CD4-positive, alpha-beta T cell treated with Interleukin-17A for 1 hour (primary cell): ENCODE results near the gene WBP1L.
"Not testable (repeated sequence)": the region's sequence is repeated elsewhere in the genome, so short reads cannot be mapped to it uniquely, and the experiment has no call there.

Experiments used
- DNase-seq: peaks from one replicate; pipeline ENCODE4 v3.0.0-alpha.2; 2020

Gene WBP1L

DNA sequence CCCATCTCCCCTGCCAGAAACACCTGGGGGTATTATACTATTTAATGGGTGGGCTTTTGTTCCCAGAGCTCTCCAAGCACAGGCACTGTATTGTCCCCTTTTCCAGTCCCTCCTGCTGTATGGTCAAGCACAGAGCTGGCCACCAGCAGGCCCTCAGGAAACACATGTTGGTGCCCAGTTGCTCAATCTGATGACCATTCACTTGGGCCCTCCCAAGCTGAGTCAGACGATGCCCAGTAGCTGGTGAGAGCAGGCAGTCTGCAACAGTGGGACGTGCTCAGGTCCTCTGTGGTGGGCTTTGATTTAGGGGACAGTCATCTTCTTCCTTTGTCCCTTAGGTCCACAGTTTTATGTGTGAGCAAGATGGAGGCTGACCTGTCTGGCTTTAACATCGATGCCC, 17.5 kb upstream of the WBP1L start:
- DNase-seq, result no peak

DNA sequence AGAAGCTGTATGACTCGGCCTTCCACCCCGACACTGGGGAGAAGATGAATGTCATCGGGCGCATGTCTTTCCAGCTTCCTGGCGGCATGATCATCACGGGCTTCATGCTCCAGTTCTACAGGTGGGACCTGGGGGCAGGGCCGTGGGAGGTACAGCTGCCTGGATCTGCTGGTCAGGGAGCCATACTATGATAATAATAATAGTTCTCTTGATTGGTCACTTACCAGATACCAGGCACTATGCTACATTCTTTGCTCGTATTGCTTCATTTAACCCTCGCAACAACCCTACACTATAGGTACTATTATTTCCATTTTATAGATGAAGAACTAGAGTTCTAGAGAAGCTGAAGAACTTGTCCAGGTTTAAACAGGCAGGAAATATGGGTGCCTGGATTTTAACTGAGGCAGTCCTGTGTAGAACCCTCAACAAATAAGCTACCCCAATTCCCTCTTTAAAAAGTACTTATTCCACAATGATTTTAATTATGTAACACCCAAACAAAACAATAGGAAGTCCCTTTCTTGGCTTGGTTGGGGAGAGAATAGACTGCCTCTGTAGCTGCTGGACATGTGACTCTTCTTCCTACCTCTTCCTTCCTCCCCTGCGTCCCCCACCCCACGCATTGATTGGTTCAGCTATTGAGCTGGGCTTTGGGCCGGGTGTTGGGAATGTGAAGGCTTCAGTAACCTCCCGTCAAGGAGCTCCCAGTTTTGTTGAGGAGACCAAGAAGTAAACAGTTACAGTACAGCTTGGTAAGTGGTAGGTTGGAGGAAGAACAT, 16.5 kb upstream of the WBP1L start:
- DNase-seq, result no peak

DNA sequence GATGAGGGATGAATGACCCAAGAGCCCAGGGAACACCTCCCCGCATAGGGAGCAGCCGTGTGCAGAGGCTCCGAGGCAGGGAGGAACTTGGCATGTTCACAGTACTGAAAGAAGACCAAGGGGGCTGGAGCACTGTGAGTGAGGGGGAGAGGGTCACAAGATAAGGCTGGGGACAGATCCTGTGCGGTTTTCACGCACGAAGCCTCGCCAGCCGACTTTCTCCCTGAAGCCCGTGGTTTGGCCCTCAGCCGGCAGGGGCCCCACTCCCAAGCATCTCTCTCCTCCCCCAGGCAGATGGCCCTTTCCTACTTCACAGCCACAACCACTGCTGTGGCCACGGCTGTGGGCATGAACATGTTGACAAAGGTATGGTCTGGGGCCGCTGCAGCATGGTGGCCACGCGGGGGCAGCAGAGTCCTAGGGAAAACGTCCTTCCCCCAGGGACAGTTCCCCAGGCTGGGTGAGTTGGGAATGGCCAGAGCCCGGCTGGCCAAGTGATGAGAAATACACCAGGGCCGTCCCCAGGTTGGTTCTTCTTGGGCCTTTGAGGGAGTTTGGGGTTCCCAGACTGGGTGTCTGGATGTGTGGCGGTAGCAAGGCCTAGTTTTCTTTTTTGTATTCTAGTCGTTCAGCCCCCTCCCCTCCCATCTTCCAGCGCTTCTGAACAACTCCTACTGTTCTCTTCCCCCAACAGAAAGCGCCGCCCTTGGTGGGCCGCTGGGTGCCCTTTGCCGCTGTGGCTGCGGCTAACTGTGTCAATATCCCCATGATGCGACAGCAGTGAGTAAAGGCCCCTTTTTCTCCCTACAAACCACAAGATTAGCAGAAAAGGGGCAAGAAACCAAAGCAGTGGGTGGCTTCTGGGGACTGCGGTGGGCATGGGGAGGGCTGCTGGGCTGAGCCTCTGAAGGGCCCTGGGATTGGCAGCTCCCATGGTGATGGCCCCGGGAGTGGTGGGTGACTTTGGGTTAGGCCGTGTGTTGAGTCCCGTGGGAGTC, 14.4 kb upstream of the WBP1L start:
- DNase-seq, result peak; percentile 56

DNA sequence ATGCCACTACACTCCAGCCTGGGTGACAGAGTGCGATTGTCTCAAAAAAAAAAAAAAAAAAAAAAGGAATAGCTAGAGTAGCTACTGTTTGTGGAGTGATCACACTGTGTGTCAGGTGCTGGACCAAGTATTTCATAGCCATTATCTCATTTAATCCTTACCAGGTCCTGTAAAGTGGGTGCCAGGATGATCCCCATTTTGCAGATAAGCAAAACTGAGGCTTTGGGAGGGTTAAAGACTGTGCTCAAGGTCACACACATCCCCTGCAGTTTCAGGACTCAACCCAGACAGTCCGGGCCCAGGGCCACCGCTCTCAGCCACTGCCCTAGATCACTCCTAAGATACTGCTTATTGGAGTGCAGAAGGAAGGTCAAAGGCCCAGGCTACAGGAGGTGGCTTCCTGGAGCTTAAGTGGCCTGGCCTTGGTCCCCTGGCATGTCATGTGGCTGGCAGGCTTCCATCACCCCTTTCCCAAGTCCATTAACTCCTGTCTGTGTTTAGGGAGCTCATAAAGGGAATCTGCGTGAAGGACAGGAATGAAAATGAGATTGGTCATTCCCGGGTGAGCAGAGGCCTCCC, 12.4 kb upstream of the WBP1L start:
- DNase-seq, result no peak

DNA sequence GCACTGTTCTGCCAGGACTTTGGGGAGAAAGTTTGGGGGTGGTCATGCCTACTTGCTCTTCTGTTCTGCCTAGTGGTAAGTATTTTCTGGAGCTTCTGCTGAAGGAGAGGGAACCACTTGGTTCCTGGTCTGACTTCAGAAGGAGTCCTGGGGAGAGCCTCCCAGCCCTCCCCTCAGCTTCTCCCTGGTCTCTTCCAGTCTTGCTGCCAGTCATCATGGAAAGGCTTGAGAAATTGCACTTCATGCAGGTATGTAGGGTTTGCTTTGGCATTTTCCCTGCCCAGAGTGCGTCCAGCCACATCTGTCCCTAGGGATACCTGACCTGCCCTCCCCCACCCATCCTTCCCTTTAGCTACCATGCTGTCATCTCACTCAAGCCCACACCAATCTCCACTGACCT, 11.1 kb upstream of the WBP1L start:
- no peak for DNase-seq

DNA sequence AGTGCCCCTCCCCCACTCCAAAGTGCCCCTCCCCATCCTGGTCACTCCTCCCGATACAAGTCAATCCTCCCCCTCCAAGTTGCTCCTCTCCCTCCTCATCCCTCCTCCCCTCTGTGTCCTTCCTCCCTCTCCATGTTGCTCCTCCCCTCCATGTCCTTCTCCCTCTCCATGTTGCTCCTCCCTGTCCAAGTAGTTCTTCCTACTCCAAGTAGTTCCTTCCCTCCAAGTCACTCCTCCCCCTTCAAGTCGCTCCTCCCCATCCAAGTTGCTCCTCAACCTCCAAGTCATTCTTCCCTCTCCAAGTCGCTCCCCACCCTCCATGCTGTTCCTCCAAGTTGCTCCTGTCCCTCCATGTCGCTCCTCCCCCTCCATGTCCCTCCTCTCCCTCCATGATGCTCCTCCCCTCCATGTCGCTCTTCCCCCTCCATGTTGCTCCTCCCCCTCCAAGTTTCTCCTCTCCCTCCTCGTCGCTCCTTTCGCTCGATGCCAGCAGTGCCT, 8.6 kb upstream of the WBP1L start:
- DNase-seq, result no peak

DNA sequence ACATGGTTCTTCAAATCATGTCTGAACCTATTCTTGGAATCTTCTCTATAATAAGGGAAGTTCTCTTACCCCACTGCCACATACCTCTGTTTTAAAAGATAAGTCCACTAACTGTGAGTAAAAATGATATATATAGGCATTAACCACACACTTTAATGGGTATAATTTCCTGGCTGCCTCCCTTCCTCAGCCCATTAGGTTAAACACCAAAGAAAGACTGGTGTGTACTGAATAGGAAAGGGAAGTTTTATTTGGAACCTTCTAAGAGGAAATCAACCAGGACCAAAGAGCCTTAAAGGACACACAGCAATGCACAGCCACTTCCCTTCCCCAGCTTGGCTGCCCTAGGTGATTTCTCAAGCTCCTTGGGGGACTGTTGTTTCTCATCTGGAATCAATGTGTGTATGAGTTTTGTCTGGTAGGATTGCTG, 5.0 kb upstream of the WBP1L start:
- no peak for DNase-seq

DNA sequence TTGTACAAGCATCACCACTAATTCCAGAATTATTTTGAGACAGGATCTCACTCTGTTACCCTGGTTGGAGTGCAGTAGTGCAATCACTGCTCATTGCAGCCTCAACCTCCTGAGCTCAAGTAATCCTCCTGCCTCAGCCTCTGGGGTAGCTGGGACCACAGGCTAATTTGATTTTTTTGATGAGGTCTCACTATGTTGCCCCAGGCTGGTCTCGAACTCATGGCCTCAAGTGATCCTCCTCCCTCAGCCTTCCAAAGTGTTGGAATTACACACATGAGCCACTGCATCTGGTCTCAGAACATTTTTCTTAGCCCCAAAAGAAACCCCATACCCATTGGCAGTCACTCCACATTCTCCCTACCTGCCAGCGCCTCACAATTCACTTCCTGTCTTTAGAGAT, 3.5 kb upstream of the WBP1L start:
- DNase-seq, result no peak

DNA sequence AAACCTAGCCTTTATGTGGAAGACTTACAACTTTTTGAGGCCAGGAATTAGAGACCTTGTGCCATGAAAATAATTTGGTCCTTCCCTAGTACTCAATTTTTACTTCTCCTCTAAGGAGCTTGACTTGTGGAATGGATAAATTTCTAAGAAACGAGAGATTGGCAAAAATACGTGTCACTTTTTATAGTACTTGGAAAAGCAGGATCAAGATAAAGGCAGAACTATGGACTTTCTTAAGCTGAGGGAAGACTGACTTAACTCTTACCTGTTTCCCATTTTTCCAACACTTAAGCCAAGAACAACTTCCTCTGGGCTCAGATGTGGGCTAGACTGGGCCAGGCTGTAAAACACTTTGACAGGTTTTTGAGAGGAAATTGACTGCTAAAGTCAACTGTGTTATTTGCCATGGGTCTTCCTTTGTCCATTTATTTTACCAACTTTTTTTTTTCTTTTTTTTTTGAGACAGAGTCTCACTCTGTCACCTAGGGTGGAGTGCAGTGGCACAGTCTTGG, 2.0 kb upstream of the WBP1L start:
- no peak for DNase-seq

DNA sequence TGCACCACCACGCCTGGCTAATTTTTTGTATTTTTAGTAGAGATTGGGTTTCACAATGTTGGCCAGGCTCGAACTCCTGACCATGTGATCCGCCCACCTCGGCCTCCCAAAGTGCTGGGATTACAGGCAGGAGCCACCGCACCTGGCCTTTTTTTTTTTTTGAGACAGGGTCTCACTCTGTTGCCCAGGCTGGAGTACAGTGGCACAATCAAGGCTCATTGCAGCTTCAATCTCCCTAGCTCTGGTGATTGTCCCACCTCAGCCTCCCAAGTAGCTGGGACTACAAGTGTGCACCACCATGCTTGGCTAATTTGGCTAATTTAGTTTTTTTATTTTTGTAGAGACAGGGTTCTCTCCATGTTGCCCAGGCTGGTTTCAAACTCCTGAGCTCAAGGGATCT, 1.4 kb upstream of the WBP1L start:
- not testable (repeated sequence) for DNase-seq

DNA sequence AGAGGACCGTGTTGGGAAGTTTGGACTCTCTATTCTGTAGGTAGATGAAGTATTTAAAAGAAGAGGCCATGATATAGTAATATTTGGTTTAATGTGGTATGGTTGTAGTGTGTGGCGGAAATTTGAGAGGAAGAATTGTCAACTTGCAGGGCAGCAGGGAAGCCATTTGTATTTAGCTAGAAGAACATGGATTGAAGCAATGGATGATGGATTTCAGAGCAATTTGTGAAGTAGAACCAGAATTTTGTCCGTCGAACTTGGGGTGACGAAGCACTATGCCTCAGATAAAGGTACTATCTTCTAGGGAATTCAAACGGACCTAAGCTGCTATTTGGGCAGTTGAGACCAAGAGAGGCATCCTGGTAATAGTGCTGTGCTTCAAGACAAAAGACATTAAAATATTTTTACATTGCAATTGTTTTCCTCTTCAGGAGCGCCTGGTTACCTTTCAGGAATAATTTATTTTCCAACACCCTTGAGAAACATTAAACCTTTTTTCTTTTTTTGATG, 615 bp upstream of the WBP1L start:
- no peak for DNase-seq

DNA sequence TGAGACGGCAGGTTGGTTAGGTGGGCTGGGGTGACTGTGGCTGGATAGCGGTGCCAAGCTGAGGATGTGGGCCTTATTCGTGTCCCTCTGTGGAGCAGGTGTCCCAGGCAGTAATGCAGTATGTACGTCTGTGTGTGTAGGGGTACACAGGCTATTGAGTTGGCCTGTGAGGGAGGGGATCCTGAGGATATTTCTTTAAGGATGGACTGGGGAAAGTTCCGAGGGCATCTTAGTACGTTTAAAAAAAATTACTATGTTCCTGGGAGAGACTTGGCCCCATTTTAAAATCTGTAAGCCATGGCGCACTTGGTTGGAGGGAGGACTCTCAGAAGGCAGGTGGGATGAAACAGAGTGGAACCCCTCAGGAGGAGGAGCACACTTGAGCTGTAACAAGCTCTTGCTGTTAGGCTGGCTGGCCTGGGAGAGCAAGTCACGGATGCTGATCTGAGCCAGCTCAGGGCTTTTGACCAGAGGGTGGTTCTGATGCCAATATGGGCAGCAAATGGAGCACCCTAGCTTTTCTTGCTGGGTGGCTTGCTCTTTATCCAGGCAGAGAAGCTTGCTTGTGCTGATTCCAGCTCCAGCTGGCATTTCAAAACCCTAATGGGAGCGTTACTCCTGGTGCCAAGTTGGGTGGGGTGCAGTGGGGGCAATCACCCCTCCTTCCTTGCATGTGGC, 765 bp downstream of the WBP1L start:
- no peak for DNase-seq

DNA sequence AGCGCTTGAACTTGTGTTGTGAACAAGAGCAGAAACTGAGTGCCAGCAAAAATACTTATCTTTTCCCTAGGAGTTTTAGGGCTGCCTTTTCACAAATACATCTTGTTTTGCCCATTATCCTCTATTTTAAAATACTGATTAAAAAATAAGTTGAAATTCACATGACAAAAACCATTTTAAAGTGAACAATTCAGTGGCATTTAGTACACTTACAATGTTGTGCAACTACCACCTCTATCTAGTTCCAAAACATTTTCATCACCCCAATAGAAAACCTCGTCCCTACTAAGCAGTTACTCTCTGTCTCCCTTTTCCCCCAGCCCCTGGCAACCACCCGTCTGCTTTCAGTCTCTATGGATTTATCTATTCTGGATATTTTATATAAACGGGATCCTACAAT, 1.4 kb downstream of the WBP1L start:
- no peak for DNase-seq

DNA sequence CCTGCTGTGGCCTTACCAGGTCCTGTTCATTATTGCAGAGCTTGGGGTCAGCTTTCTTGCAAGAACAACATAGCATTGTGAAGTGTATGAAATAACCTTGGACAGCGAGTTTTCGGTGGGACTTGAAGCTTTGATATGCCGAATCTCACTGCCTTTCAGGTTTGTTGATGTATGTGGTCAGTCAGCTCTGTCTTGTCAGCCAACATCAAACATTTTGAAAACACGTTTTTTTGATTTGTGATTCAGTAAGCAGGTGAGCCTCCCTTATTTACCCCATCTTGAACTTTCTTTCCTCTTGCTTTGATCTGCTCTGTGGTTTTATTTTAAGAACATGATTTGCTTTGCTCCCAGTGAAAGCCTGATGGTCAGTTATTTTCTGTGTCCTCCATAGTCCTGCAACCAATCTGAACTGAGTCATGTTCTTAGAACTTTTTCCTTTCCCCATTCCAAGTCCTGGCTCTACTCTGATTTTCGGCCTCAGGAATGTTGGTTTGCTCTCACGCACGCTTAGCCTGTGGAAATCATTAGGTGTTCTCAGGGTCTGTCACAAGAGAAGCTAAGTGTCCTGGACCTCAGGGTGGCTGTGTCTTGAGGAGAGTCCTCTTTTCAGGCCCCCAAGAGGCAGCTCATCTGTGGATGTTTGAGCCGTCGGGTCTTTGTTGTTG, 8.7 kb downstream of the WBP1L start:
- DNase-seq, result no peak

DNA sequence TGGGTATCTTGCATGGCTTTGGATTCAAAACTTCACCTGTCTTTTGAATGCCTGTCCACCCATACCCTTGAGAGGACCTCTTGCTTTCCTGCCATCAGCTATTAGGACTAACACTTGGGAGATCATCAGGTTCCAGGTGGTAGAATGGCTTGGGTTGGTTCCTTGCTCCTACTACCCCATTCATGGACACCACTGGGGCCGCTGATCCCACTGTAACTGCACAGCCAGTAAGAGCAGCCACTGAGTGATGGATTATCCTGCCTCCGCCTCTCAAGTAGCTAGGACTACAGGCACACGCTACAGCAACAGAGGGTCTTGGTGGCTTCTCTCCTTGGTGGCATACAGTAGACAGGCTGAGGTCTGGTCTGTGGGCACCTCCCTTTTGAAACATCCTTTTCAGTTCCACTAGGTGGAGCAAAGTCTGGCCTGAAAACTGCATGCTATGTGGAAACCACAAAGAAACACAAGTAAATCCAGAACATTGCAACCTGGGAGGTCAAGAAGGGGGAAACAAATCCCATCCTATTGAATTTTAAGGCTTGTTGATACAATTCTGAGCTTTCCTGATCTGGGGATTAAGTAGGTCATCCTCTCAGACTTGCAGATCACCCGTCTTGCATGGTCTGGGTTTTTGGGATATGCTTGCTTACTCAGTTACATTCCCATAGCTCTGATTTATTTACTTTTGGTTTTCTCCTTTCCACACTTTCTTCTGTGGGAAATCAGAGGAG, 9.4 kb downstream of the WBP1L start:
- DNase-seq, result peak; percentile 28

DNA sequence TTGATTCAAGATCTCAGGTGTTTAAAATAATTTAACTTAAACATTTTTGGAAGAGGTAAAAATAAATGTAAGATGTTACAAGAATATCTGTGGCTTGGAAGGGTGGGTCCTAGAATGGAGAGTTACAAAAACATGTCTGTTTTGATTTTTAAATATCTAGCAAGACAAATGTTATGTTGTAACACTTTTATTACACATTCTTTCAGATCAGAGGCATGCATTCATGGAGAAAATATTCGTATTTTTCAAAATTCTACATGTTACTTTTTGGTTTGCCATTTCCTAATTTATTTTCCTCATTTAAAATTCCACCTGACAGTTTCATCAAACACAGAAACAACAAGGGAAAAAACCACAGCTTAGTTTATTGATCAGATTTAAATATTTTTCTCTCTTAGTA, 10.0 kb downstream of the WBP1L start:
- no peak for DNase-seq

DNA sequence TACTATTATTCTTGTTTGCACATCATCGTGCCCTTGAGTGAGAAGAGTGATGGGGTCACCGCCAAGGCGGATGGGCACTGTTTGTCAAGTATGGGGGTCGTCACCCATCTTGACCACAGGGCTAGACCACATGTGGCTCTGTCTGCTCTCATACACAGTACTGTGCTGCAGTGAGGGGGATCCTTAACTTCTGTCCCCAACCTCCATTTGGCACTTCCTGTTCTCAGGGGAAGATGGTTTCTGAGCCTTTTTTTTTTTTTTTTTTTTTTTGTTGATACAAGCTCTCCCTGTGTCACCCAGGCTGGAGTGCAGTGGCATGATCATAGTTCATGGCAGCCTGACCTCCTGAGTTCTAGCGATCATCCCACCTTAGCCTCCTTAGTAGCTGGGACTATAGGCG, 13.6 kb downstream of the WBP1L start:
- no peak for DNase-seq

DNA sequence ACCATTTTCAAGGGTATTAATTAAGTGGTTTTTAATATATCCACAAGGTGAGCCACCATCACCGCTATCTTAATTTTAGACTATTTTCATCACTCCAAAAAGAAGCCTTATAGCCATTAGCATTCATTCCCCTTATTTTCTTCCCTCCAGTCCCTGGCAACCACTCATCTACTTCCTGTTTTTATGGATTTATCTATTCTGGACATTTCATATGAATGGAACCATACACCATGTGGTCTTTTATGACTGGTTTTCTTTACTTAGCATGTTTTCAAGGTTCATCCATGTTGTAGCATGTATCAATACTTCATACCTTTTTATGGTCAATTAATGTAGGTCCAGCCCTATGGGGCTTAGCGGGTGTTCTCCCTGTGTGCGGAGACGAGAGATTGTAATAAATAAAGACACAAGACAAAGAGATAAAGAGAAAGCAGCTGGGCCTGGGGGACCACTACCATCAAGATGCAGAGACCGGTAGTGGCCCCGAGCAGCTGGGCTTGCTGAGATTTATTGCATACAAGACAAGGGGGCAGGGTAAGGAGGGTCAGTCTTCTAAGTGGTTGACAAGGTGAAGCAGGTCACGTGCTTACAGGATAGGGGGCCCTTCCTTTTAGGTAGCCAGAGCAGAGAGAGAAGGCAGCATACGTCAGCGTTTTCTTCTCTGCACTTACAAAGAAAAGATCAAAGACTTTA, 14.6 kb downstream of the WBP1L start:
- DNase-seq, result no peak

DNA sequence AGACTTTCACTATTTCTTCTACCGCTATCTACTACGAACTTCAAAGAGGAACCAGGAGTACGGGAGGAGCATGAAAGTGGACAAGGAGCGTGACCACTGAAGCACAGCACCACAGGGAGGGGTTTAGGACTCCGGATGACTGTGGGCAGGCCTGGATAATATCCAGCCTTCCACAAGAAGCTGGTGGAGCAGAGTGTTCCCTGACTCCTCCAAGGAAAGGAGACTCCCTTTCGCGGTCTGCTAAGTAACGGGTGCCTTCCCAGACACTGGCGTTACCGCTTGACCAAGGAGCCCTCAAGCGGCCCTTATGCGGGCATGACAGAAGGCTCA, 15.2 kb downstream of the WBP1L start:
- not testable (repeated sequence) for DNase-seq

DNA sequence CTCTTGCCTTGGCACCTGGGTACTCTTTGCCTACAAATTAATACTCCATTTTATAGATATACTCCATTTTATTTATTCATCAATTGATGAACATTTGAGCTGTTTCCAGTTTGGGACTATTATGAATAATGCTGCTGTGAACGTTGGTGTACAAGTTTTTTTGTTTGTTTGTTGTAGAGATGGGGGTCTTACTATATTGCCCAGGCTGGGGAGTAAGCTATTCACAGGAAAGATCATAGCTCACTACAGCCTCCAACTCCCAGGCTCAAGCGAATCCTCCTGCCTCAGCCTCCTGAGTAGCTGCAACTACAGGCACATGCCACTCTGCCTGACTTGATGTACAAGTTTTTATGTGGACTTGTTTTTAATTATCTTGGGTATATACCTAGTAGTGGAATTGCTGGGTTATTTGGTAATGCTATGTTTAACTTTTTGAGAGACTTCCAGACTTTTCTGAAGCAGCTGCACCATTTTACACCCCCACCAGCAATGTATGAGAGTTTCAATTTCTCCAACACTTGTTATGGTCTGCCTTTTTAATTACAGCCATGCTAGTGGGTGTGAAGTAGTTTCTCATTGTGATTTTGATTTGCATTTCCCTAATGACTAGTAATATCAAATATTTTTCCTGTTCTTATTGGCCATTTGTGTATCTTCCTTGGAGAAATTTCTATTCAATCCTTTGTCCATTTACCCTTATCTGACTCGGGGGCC, 15.9 kb downstream of the WBP1L start:
- no peak for DNase-seq
